Measurements from ENCODE around the gene RNPEPL1. TPM values are rescaled to one million over a fixed set of nuclear protein-coding genes. Genes with fewer than 3 reads are reported as not detected.

RNPEPL1 gene
- total and polyA plus RNA-seq, 12 donors: 5.1 to 259 (median 59.5) TPM

GRCh38 chr2:240623531-240624010, 55.3 kb downstream of the RNPEPL1 start:
- peak in 2 of 7 donors; percentile 6 to 7 for DNase-seq
- no peaks in the 10 kb centered on the region for H3K36me3 ChIP-seq (replicated peaks in 1 of 2)
- H3K9me3 ChIP-seq (replicated peaks in 1 of 3): no peaks in the 10 kb centered on the region
- no peak overlapping the region for H3K27ac ChIP-seq
- 87 to 88% (median 88%) methylated on average over 7 to 10 of the region's 10 CpGs for WGBS, 4 donors
- TF ChIP-seq CTCF (IDR thresholded peaks at IDR 0.05): no peak
- TF ChIP-seq POLR2A (IDR thresholded peaks at IDR 0.05): no peak
- no peaks in the 10 kb centered on the region for H3K27me3 ChIP-seq
- intact Hi-C loops (cut with DNase I): no loop called here
- no peaks in the 10 kb centered on the region for H3K4me1 ChIP-seq (replicated peaks in 1 of 2)
- H3K4me3 ChIP-seq: no peak overlapping the region

DNA sequence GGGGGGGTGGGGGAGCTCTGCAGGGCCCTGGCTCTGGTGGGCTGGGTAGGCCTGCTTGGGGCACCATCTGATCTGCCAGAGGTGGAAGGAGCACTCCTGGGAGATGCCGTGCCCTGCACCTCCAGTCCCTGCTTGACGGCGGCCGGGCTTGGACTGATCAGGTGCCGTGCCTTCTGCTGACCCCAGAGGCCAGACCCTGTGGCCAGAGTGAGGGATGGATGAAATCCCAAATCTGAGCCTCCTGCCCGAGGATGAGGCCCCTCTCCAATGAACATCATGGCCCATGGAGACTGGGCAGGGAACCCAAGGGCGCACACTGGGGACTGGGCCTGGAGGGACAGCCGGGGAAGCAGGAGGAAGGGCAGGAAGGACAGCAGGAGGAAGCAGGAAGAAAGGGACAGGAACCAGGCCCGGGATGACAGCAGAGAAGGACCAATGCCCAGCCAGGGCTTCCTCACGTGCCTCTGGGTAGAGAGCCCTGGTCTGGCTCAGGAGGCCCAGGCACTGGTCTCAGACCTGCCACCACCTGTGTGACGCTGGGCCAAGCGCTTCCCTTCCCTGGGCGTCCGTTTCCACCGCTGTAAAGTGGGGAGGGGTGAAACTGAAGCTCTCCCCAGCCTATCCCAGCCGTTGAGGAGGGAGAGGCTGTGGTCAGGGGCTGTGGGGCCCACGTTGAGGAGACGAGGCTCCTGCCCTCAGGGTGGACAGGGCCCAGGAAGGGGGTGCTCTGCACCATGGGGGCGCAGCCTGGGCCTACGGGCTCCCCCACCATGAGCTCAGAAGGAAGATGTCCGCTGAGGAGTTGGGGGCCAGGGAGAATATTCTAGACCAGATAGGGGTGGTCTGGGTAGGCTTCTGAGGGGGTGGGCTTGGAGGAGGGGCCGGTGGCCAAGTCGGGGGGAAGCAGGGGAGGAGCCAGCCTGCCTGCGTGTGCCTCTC, 56.0 kb downstream of the RNPEPL1 start:
- peak in 3 of 7 donors; percentile 6 to 10 (median 8) for DNase-seq
- intact Hi-C loops (cut with DNase I): no loop called here
- Histone ChIP-seq H3K9me3 (replicated peaks in 1 of 3) (no peaks in the 10 kb centered on the region), H3K27ac (no peak overlapping the region), H3K27me3 (peaks cover 2% of the 10 kb centered on the region), H3K4me3 (no peak overlapping the region), H3K4me1 (replicated peaks in 1 of 2) (no peaks in the 10 kb centered on the region), H3K36me3 (replicated peaks in 1 of 2) (no peaks in the 10 kb centered on the region)
- TF ChIP-seq POLR2A (IDR thresholded peaks at IDR 0.05): no peak
- no peak for TF ChIP-seq CTCF (IDR thresholded peaks at IDR 0.05)
- 77 to 81% (median 80%) methylated on average over 15 to 24 of the region's 24 CpGs for WGBS, 4 donors

DNA sequence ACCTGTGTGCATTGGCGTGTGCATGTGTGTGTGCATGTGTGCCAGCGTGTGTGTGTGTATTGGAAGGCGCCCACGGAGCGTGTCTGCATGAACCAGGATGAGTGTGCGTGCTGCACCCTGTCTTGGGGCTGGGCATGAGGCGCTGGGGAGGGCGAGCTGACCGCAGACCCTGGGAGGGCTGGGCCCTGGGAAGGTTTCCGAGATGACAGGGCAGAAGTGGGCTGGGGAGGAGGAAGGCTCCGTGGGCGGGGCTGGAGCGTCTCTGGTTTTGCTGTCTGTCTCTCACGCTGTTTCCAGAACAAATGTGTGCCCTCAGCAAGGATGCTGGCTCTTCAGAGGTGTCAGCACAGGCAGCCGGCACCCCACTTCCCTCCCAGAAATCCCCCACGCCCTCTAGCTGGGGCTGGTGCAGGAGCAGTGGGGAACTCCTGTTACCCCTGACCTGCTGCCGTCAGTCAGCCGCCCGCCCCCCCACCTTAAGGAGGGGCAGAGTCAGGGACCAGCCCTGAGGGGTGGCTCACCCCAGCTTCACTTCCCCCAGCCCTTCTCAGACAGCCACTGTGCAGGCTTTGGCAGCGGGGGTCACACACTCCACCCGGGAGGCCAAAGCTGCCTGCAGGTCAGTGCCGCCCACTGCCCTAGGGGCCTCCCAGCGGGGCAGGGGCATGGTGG, 56.8 kb downstream of the RNPEPL1 start, which contains the start of gene GPR35:
TSS of gene GPR35 (plus strand) at position 531 of the 672 bp plus-strand sequence. CDS start 4,473 bp downstream, outside the sequence.
- DNase-seq: peak in 3 of 7 donors; percentile 11 to 25 (median 16)
- WGBS, 4 donors: 48 to 63% (median 57%) methylated on average over 15 to 23 of the region's 23 CpGs
- H3K36me3 ChIP-seq (replicated peaks in 1 of 2): no peaks in the 10 kb centered on the region

More for the DNA sequence above, 56.8 kb downstream of the RNPEPL1 start, which contains the start of gene GPR35:
- peak within 1 kb of the TSS in 1 of 5 donors; percentile 14 for H3K27ac ChIP-seq
- H3K4me3 ChIP-seq: no peak within 1 kb of the TSS
- intact Hi-C loops (cut with DNase I): no loop called here
- TF ChIP-seq POLR2A (IDR thresholded peaks at IDR 0.05): no peak
- no peak for TF ChIP-seq CTCF (IDR thresholded peaks at IDR 0.05)
- H3K4me1 ChIP-seq (replicated peaks in 1 of 2): no peaks in the 10 kb centered on the region
- H3K9me3 ChIP-seq (replicated peaks in 1 of 3): no peaks in the 10 kb centered on the region
- peaks cover 3% of the 10 kb centered on the region for H3K27me3 ChIP-seq

All from adrenal gland (tissue), 12 donors.